NCI-H446 treated with DMSO at 0.1 percent for 48 hours (cell line): ENCODE measurements around the gene WFS1.

ENCODE experiments used
- DNase-seq: peaks from one replicate; lab custom pipeline; 2025; lab: John Stamatoyannopoulos, UW

Gene WFS1

GRCh38 chr4:6235012-6235411 lies 34.6 kb upstream of the WFS1 start:
- no peak for DNase-seq

- DNase-seq: no peak
These were observed 33.6 kb upstream of the WFS1 start for GRCh38 chr4:6235901-6236640.

GRCh38 chr4:6236816-6237390 lies 32.7 kb upstream of the WFS1 start:
- DNase-seq: no peak

GRCh38 chr4:6239486-6239885 lies 30.2 kb upstream of the WFS1 start:
- DNase-seq: no peak

GRCh38 chr4:6239968-6240367 lies 29.7 kb upstream of the WFS1 start:
- no peak for DNase-seq

GRCh38 chr4:6241062-6241845 lies 28.4 kb upstream of the WFS1 start:
- no peak for DNase-seq

- DNase-seq: no peak
These were observed 27.2 kb upstream of the WFS1 start for GRCh38 chr4:6242271-6243029.

GRCh38 chr4:6245246-6246169 lies 24.1 kb upstream of the WFS1 start:
- DNase-seq: no peak

- no peak for DNase-seq
These were observed 23.4 kb upstream of the WFS1 start for GRCh38 chr4:6246170-6246634.

- no peak for DNase-seq
These were observed 21.3 kb upstream of the WFS1 start for GRCh38 chr4:6248394-6248793.

- DNase-seq: no peak
These were observed 19.2 kb upstream of the WFS1 start for GRCh38 chr4:6250235-6250983.

GRCh38 chr4:6250984-6251295 lies 18.7 kb upstream of the WFS1 start:
- DNase-seq: no peak

GRCh38 chr4:6251365-6251764 lies 18.3 kb upstream of the WFS1 start:
- no peak for DNase-seq

GRCh38 chr4:6252051-6252450 lies 17.6 kb upstream of the WFS1 start:
- no peak for DNase-seq

GRCh38 chr4:6253111-6253510 lies 16.5 kb upstream of the WFS1 start:
- no peak for DNase-seq

GRCh38 chr4:6253961-6254360 lies 15.7 kb upstream of the WFS1 start:
- DNase-seq: no peak

- DNase-seq: no peak
These were observed 13.5 kb upstream of the WFS1 start for GRCh38 chr4:6256141-6256540.

- DNase-seq: no peak
These were observed 12.2 kb upstream of the WFS1 start for GRCh38 chr4:6257247-6258025.

GRCh38 chr4:6258026-6258360 lies 11.7 kb upstream of the WFS1 start:
- DNase-seq: no peak

GRCh38 chr4:6258741-6259140 lies 10.9 kb upstream of the WFS1 start:
- DNase-seq: no peak
